Aorta (tissue), 5 donors: ENCODE data around the gene PLPPR5. TPM values are rescaled to one million over a fixed set of nuclear protein-coding genes. Genes with fewer than 3 reads are reported as not detected.

Experiments used
- ATAC-seq: fragments of 200-7000 bp; cut with Tn5 transposase; one replicate; pipeline ENCODE4 v1.9.1; 2022; ENCODE audit warnings: moderate library complexity; ENCODE audit not compliant: low FRiP score
- DNase-seq, 2 donors: peaks; one replicate each; pipeline ENCODE4 v3.0.0-alpha.2; 2020
- H3K27ac ChIP-seq, 2 donors: one replicate each; pipeline ENCODE4 v1.5.1; 2013; ENCODE audit warnings: low read length in 2 of 2, mild to moderate bottlenecking in 2 of 2, moderate library complexity in 2 of 2, control low read depth in 1 of 2, inconsistent platforms in 1 of 2, low read depth in 1 of 2
- H3K27me3 ChIP-seq, 2 donors: one replicate each; pipeline ENCODE4 v1.6.1; 2013; ENCODE audit warnings: control low read depth in 1 of 2, low read length in 1 of 2, mild to moderate bottlenecking in 1 of 2, moderate library complexity in 1 of 2; ENCODE audit not compliant: insufficient read depth in 2 of 2, control insufficient read depth in 1 of 2
- H3K36me3 ChIP-seq, 2 donors: one replicate each; pipeline ENCODE4 v1.6.1; 2013; ENCODE audit warnings: control low read depth in 1 of 2, low read length in 1 of 2, mild to moderate bottlenecking in 1 of 2; ENCODE audit not compliant: insufficient read depth in 2 of 2, control insufficient read depth in 1 of 2
- H3K4me1 ChIP-seq, 2 donors: one replicate each; pipeline ENCODE4 v1.6.1; 2013; ENCODE audit warnings: low read length in 2 of 2, control low read depth in 1 of 2, mild to moderate bottlenecking in 1 of 2, moderate library complexity in 1 of 2; ENCODE audit not compliant: insufficient read depth in 2 of 2, control insufficient read depth in 1 of 2
- H3K4me3 ChIP-seq, 2 donors: one replicate each; pipeline ENCODE4 v1.5.1; 2013; ENCODE audit warnings: low read length in 2 of 2, control low read depth in 1 of 2, mild to moderate bottlenecking in 1 of 2
- H3K9me3 ChIP-seq: one replicate; pipeline ENCODE4 v1.6.1; 2013; ENCODE audit warnings: mild to moderate bottlenecking, low read length; ENCODE audit not compliant: control insufficient read depth
- WGBS, 2 donors: extraction: QIAGEN DNeasy Blood & Tissue Kit; methylation state at CpG; one replicate each; pipeline ENCODE4 v1.1.7; 2013; 5-methylcytosine and 5-hydroxymethylcytosine counted together
- intact Hi-C, 2 donors: fragments of 100-400 bp; cut with DNase I; formaldehyde crosslinking; loops; one replicate each; pipeline versions ENCODE4 v1.14.2 to v1.15.0; 2022
- polyA plus RNA-seq, 2 donors: library from polyadenylated mRNA; stranded (reverse); fragments of 200-250 nt; gene quantifications; one replicate each; pipeline ENCODE4 v1.2.3, GENCODE V29; 2013
- total RNA-seq, 2 donors: library from RNA; stranded (reverse); fragmentation: NEBNext Ultra II Directional; extraction: Animal tissue kit (Norgen Biotek cat#: 25700); gene quantifications; one replicate each; pipeline ENCODE4 v1.2.1, GENCODE V29; 2021
- donor health status: healthy with polysubstance abuse.
- donor health status: Bipolar disorder and iron deficiency.
- donor health status: DM: no; HTN: no; CAD: no.
- donor health status: DM: no; HTN: no; CAD: no.
- donor health status: DM: yes; HTN: yes; CAD: no.

PLPPR5 gene
- total and polyA plus RNA-seq, 4 donors: not detected

DNA sequence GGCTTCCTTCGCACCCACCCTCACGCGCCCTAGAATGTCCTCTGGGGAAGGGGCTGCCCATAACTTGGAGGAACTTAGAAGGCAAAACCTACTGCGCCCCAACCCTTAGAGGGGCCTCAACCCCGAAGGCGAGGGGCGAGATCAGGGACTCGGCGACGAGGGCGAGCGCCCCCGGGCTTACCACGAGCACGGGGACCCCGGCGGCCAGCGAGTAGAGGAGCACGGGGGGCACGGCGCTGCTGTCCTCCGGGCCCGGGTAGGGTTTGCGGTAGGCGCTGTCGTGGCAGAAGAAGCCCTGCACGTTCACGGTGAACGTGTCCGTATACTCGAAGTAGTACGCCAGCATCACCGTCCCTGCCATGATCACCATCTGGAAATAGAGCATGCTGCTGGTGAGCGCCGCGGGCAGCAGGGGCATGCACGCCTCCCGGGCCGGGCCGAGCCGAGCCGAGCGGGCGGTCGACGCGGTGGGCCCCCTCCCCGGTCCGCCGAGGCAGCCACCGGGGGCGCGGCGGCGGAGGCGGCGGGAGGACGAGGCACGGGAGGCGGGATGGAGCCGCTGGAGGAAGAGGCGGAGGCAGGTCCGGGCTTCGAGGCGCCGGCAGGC, 304 bp downstream of the PLPPR5 start:
- peak in 1 of 2 donors; percentile 67 for DNase-seq
- no peaks in the 10 kb centered on the region for H3K9me3 ChIP-seq

GRCh38 chr1:99003581-99004253, 944 bp downstream of the PLPPR5 start:
- Histone ChIP-seq H3K36me3 (no peaks in the 10 kb centered on the region), H3K4me3 (no peak overlapping the region), H3K9me3 (no peaks in the 10 kb centered on the region), H3K4me1 (no peaks in the 10 kb centered on the region), H3K27me3 (no peaks in the 10 kb centered on the region), H3K27ac (no peak overlapping the region)
- DNase-seq: no peak
- intact Hi-C loops: no loop called here
- peak; percentile 54 for ATAC-seq
- 12 to 16% methylated on average over 18 to 20 of the region's 20 CpGs for WGBS, 2 donors

More for the DNA sequence above, 304 bp downstream of the PLPPR5 start:
- H3K27ac ChIP-seq: no peak overlapping the region
- WGBS, 2 donors: 1% methylated on average over 50 to 66 of the region's 66 CpGs
- no peaks in the 10 kb centered on the region for H3K36me3 ChIP-seq
- no peaks in the 10 kb centered on the region for H3K27me3 ChIP-seq
- no peaks in the 10 kb centered on the region for H3K4me1 ChIP-seq
- intact Hi-C loops: no loop called here
- ATAC-seq: peak; percentile 48
- H3K4me3 ChIP-seq: peak overlapping the region; percentile 4 to 18

DNA sequence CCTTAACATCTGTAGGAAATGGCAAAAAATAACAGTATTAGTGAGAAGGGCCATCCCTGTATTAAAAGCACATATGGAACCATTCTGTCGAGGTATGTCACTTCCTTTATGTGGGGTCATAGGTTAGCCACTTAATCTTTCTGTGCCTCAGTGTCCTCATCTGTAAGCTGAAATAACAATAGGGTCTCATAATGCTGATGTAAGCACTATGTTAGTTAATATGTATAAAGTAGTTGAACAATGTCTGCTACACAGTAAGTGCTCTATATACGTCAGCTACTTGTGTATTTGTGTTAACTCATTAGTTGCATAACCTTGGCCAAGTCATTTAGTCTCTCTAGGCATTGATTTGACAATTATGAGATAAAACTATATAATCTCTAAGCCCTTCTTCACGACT, 11.8 kb downstream of the PLPPR5 start:
- ATAC-seq: no peak
- intact Hi-C loops: no loop called here
- no peak overlapping the region for H3K27ac ChIP-seq
- H3K9me3 ChIP-seq: no peaks in the 10 kb centered on the region
- H3K36me3 ChIP-seq: no peaks in the 10 kb centered on the region
- peaks cover 0 to 2% of the 10 kb centered on the region in 2 donors for H3K27me3 ChIP-seq
- no peak overlapping the region for H3K4me3 ChIP-seq
- 35 to 60% methylated on average over 3 of the region's 3 CpGs for WGBS, 2 donors
- no peaks in the 10 kb centered on the region for H3K4me1 ChIP-seq
- DNase-seq: no peak

- Histone ChIP-seq H3K9me3 (no peaks in the 10 kb centered on the region), H3K36me3 (no peaks in the 10 kb centered on the region), H3K4me1 (no peaks in the 10 kb centered on the region), H3K27me3 (peaks cover 0 to 2% of the 10 kb centered on the region in 2 donors), H3K27ac (no peak overlapping the region), H3K4me3 (no peak overlapping the region)
- DNase-seq: no peak
- 71 to 72% methylated on average over 4 of the region's 4 CpGs for WGBS, 2 donors
- intact Hi-C loops: no loop called here
- no peak for ATAC-seq
These were observed 13.3 kb downstream of the PLPPR5 start for GRCh38 chr1:98991127-98992012.

DNA sequence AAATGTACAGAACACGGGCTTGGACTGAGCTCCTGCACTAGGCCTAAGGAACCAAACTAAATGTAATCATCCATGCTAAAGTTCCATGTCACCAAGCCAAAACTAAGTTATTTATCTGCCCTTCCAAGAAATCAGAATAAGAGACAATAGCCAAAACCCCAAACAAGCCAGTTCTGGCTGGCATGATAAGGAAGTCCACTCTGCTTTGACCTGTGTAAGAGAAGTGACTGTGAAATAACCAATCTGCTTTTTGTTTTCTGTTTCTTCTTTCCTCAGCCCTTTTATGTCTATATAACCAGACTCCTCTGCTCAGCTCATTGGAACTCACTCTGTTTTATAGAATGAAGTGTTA, 15.1 kb downstream of the PLPPR5 start:
- Histone ChIP-seq H3K9me3 (no peaks in the 10 kb centered on the region), H3K36me3 (no peaks in the 10 kb centered on the region), H3K27ac (no peak overlapping the region), H3K27me3 (peaks cover 0 to 2% of the 10 kb centered on the region in 2 donors), H3K4me3 (no peak overlapping the region), H3K4me1 (no peaks in the 10 kb centered on the region)
- WGBS, 2 donors: 49 to 51% methylated on average over 1 of the region's 1 CpG
- DNase-seq (no peak), ATAC-seq (no peak)
- intact Hi-C loops: no loop called here

DNA sequence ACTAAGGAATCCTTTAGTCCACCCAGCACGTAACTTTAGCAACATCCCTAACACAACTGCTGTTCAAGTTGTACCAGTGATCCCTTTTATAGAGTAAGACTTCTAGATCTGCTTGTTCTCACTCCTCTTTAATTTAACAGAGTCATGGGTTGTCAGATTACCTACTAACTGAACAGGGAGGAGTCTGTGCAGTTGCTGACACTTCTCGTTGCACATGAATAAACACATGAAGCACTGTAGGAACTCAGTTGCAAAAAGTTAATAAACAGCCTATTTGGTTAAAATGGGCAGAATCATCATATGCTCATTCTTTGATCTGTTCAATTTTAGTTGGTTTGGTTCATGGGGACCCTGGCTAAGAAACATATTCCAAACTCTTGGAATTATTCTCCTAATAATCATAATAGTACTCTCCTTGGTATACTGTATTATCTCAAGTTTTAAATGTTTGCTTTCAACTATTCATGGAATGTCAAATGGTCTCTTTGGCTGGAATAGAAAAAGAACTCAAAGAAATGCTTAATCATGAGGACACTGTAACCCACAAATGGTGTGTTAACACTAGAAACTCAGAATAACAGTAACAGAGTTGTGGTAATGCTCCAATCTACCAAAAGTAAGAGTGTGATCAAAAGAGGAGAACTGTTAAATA, 15.6 kb downstream of the PLPPR5 start:
- Histone ChIP-seq H3K27ac (no peak overlapping the region), H3K9me3 (no peaks in the 10 kb centered on the region), H3K4me1 (no peaks in the 10 kb centered on the region), H3K4me3 (no peak overlapping the region), H3K27me3 (peaks cover 0 to 2% of the 10 kb centered on the region in 2 donors), H3K36me3 (no peaks in the 10 kb centered on the region)
- 63 to 77% methylated on average over 2 of the region's 2 CpGs for WGBS, 2 donors
- DNase-seq (no peak), ATAC-seq (no peak)
- intact Hi-C loops: no loop called here

- H3K27me3 ChIP-seq: no peaks in the 10 kb centered on the region
- intact Hi-C loops: no loop called here
- WGBS, 2 donors: 62 to 89% methylated on average over 2 of the region's 2 CpGs
- no peaks in the 10 kb centered on the region for H3K36me3 ChIP-seq
- H3K4me1 ChIP-seq: no peaks in the 10 kb centered on the region
- H3K9me3 ChIP-seq: no peaks in the 10 kb centered on the region
- H3K27ac ChIP-seq: no peak overlapping the region
- ATAC-seq: no peak
- H3K4me3 ChIP-seq: no peak overlapping the region
- DNase-seq: no peak
These were observed 19.0 kb downstream of the PLPPR5 start for GRCh38 chr1:98985687-98986086.

GRCh38 chr1:98981917-98982513, 22.6 kb downstream of the PLPPR5 start:
- intact Hi-C loops: no loop called here
- no peaks in the 10 kb centered on the region for H3K4me1 ChIP-seq
- WGBS, 2 donors: 66% methylated on average over 3 of the region's 3 CpGs
- no peak overlapping the region for H3K4me3 ChIP-seq
- no peaks in the 10 kb centered on the region for H3K9me3 ChIP-seq
- DNase-seq: no peak
- no peak for ATAC-seq
- H3K36me3 ChIP-seq: no peaks in the 10 kb centered on the region
- peaks cover 0 to 2% of the 10 kb centered on the region in 2 donors for H3K27me3 ChIP-seq
- no peak overlapping the region for H3K27ac ChIP-seq
